HL-60 (cell line): Measurements from ENCODE around the gene SGK1.

Experiments used
- DNase-seq, 2 experiments: peaks; one replicate each; pipeline ENCODE4 v3.0.0-alpha.2; 2010 to 2020; ENCODE audit warnings: low read depth in 1 of 2, low spot score in 1 of 2
- H3K27ac ChIP-seq: fragments of 250-450 bp; sonication (Bioruptor Pico); replicated peaks from 2 replicates; pipeline ENCODE4 v1.5.1; 2020; ENCODE audit warnings: mild to moderate bottlenecking, moderate library complexity
- H3K27me3 ChIP-seq: fragments of 250-450 bp; sonication (Bioruptor Pico); 2 replicates; pipeline ENCODE4 v1.5.1; 2021; ENCODE audit warnings: mild to moderate bottlenecking, moderate library complexity; ENCODE audit not compliant: insufficient read depth, poor library complexity, severe bottlenecking
- H3K4me3 ChIP-seq: replicated peaks from 2 replicates; pipeline ENCODE4 v1.5.1; 2011; ENCODE audit warnings: mild to moderate bottlenecking, control low read depth, low read length; ENCODE audit not compliant: insufficient read depth
- CTCF ChIP-seq: IDR thresholded peaks from one replicate; pipeline ENCODE4 v1.5.1; 2011; ENCODE audit warnings: low read length, control low read depth, inconsistent platforms; ENCODE audit not compliant: insufficient read depth
- GABPA ChIP-seq: IDR thresholded peaks from 2 replicates; pipeline ENCODE4 v1.6.1; 2012; ENCODE audit warnings: low read depth
- POLR2AphosphoS5 ChIP-seq: IDR thresholded peaks from 2 replicates; pipeline ENCODE4 v1.6.1; 2012; ENCODE audit warnings: low read depth
- REST ChIP-seq: IDR thresholded peaks from 2 replicates; pipeline ENCODE4 v1.6.1; 2012; ENCODE audit warnings: low read depth; ENCODE audit not compliant: insufficient replicate concordance
- SPI1 ChIP-seq: IDR thresholded peaks from 2 replicates; pipeline ENCODE4 v1.6.1; 2012; ENCODE audit warnings: low read depth, mild to moderate bottlenecking, borderline replicate concordance

The SGK1 gene

GRCh38 chr6:134343066-134343465, 25.2 kb upstream of the SGK1 start:
- Histone ChIP-seq H3K27me3 (no peaks in the 10 kb centered on the region), H3K4me3 (no peak overlapping the region), H3K27ac (no peak overlapping the region)
- no peak for TF ChIP-seq POLR2AphosphoS5
- TF ChIP-seq CTCF = no peak
- no peak for TF ChIP-seq GABPA
- no peak for TF ChIP-seq SPI1
- no peak for TF ChIP-seq REST
- no peak for DNase-seq

- Histone ChIP-seq H3K27me3 (no peaks in the 10 kb centered on the region), H3K4me3 (no peak overlapping the region), H3K27ac (no peak overlapping the region)
- TF ChIP-seq REST (no peak), SPI1 (no peak), CTCF (no peak), GABPA (no peak), POLR2AphosphoS5 (no peak)
- no peak for DNase-seq
These were observed 24.2 kb upstream of the SGK1 start for GRCh38 chr6:134341999-134342567.

- DNase-seq = peak in 1 of 2 experiments; percentile 43
- H3K27ac ChIP-seq = peak overlapping the region; percentile 63
- TF ChIP-seq SPI1 = no peak; the same call in 1 of the 2 replicates
- TF ChIP-seq POLR2AphosphoS5 = no peak
- no peak for TF ChIP-seq REST
- TF ChIP-seq CTCF = no peak
- TF ChIP-seq GABPA = no peak
These were observed 22.5 kb upstream of the SGK1 start for GRCh38 chr6:134340179-134340975.

More at GRCh38 chr6:134340179-134340975, 22.5 kb upstream of the SGK1 start:
- no peak overlapping the region for H3K4me3 ChIP-seq
- no peaks in the 10 kb centered on the region for H3K27me3 ChIP-seq
